Lower leg skin (tissue), 4 donors: ENCODE data around the gene GLIPR2. TPM values are rescaled to one million over a fixed set of nuclear protein-coding genes. Genes with fewer than 3 reads are reported as not detected.

Source experiments
- DNase-seq, 2 donors: peaks; one replicate each; pipeline ENCODE4 v3.0.0-alpha.2; 2019; ENCODE audit warnings: low spot score in 2 of 2
- H3K4me3 ChIP-seq: fragments of 200-600 bp; sonication (generic); 2 replicates; pipeline ENCODE4 v1.5.1; 2017; ENCODE audit warnings: mild to moderate bottlenecking, low read depth; ENCODE audit not compliant: poor library complexity, severe bottlenecking
- CTCF ChIP-seq, 3 donors: fragments of 450-650 bp; IDR thresholded peaks; one replicate each; pipeline ENCODE4 v1.5.1; 2016; ENCODE audit warnings: antibody characterized with exemption in 3 of 3, mild to moderate bottlenecking in 3 of 3, moderate library complexity in 2 of 3
- POLR2A ChIP-seq, 2 donors: fragments of 450-650 bp; IDR thresholded peaks; one replicate each; pipeline ENCODE4 v1.6.1; 2016 to 2017; ENCODE audit warnings: antibody characterized with exemption in 2 of 2, mild to moderate bottlenecking in 1 of 2, moderate library complexity in 1 of 2
- WGBS, 2 donors: methylation state at CpG; one replicate each; pipeline ENCODE4 v1.1.5; 2018; 5-methylcytosine and 5-hydroxymethylcytosine counted together
- intact Hi-C: fragments of 100-400 bp; cut with DNase I; formaldehyde crosslinking; loops from one replicate; pipeline ENCODE4 v1.15.0; 2023; ENCODE audit warnings: low total_unique reads
- total RNA-seq, 4 donors: library from RNA; depleted of rRNA; stranded (reverse); fragments of >200 nt; gene quantifications; one replicate each; pipeline ENCODE4 v1.1.0, GENCODE V29; 2016

The GLIPR2 gene
- total RNA-seq, 4 donors from 2014 or later = 5.2 to 10.1 (median 6.5) TPM

GRCh38 chr9:36143245-36143641 lies 6.7 kb downstream of the GLIPR2 start:
- H3K4me3 ChIP-seq = no peak overlapping the region

GRCh38 chr9:36144309-36145232 lies 8.0 kb downstream of the GLIPR2 start:
- DNase-seq = no peak
- TF ChIP-seq CTCF (IDR thresholded peaks at IDR 0.05) (no peak), POLR2A (IDR thresholded peaks at IDR 0.05) (no peak)
- WGBS, 2 donors = 91% methylated on average over 12 of the region's 12 CpGs
- intact Hi-C loops = no loop called here
- no peak overlapping the region for H3K4me3 ChIP-seq

More at GRCh38 chr9:36143245-36143641, 6.7 kb downstream of the GLIPR2 start:
- DNase-seq = no peak
- 81 to 82% methylated on average over 12 to 13 of the region's 13 CpGs for WGBS, 2 donors
- intact Hi-C loops = no loop called here
- TF ChIP-seq CTCF (IDR thresholded peaks at IDR 0.05) (no peak), POLR2A (IDR thresholded peaks at IDR 0.05) (no peak)

- no peak for DNase-seq
- TF ChIP-seq POLR2A (IDR thresholded peaks at IDR 0.05) (no peak), CTCF (IDR thresholded peaks at IDR 0.05) (no peak)
- intact Hi-C loops = no loop called here
- WGBS, 2 donors = 98 to 99% methylated on average over 4 of the region's 4 CpGs
- no peak overlapping the region for H3K4me3 ChIP-seq
Measured at GRCh38 chr9:36145970-36146369, 9.4 kb downstream of the GLIPR2 start.

- intact Hi-C loops = no loop called here
- H3K4me3 ChIP-seq = no peak overlapping the region
- TF ChIP-seq CTCF (IDR thresholded peaks at IDR 0.05) = no peak
- no peak for TF ChIP-seq POLR2A (IDR thresholded peaks at IDR 0.05)
- 84 to 91% methylated on average over 10 of the region's 10 CpGs for WGBS, 2 donors
- no peak for DNase-seq
Measured at GRCh38 chr9:36146651-36147050, 10.1 kb downstream of the GLIPR2 start.

- WGBS, 2 donors = 93 to 96% methylated on average over 14 of the region's 14 CpGs
- no peak for TF ChIP-seq POLR2A (IDR thresholded peaks at IDR 0.05)
- no peak for TF ChIP-seq CTCF (IDR thresholded peaks at IDR 0.05)
Measured at GRCh38 chr9:36147441-36148175, 11.1 kb downstream of the GLIPR2 start.

More at GRCh38 chr9:36147441-36148175, 11.1 kb downstream of the GLIPR2 start:
- no peak overlapping the region for H3K4me3 ChIP-seq
- no peak for DNase-seq
- intact Hi-C loops = no loop called here
